ENCODE results near the gene LRIG3. TPM values are rescaled to one million over a fixed set of nuclear protein-coding genes. Genes with fewer than 3 reads are reported as not detected.

LRIG3 gene, protein sequence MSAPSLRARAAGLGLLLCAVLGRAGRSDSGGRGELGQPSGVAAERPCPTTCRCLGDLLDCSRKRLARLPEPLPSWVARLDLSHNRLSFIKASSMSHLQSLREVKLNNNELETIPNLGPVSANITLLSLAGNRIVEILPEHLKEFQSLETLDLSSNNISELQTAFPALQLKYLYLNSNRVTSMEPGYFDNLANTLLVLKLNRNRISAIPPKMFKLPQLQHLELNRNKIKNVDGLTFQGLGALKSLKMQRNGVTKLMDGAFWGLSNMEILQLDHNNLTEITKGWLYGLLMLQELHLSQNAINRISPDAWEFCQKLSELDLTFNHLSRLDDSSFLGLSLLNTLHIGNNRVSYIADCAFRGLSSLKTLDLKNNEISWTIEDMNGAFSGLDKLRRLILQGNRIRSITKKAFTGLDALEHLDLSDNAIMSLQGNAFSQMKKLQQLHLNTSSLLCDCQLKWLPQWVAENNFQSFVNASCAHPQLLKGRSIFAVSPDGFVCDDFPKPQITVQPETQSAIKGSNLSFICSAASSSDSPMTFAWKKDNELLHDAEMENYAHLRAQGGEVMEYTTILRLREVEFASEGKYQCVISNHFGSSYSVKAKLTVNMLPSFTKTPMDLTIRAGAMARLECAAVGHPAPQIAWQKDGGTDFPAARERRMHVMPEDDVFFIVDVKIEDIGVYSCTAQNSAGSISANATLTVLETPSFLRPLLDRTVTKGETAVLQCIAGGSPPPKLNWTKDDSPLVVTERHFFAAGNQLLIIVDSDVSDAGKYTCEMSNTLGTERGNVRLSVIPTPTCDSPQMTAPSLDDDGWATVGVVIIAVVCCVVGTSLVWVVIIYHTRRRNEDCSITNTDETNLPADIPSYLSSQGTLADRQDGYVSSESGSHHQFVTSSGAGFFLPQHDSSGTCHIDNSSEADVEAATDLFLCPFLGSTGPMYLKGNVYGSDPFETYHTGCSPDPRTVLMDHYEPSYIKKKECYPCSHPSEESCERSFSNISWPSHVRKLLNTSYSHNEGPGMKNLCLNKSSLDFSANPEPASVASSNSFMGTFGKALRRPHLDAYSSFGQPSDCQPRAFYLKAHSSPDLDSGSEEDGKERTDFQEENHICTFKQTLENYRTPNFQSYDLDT
- 13.5 and 16.4 TPM in 2 replicates for total RNA-seq

GRCh38 chr12:58920102-58920960, at the start of gene LRIG3:
TSS of gene LRIG3 (minus strand) at chr12:58920504. CDS start at chr12:58920235, 269 bp downstream.

Measured in aortic smooth muscle cell (primary cell).